Measurements from ENCODE around the gene MATN1.

Gene MATN1

GRCh38 chr1:30715886-30716285 lies 7.5 kb downstream of the MATN1 start:
- Histone ChIP-seq H3K36me3 (ENCODE audit: insufficient read depth, low read depth, low read length) (no peaks in the 10 kb centered on the region), H3K27me3 (ENCODE audit: insufficient read depth, low read length) (no peaks in the 10 kb centered on the region), H3K4me1 (ENCODE audit: insufficient read depth, low read length) (no peaks in the 10 kb centered on the region), H3K9ac (ENCODE audit: low read depth, low read length) (no peak overlapping the region), H3K4me3 (ENCODE audit: low read length) (no peak overlapping the region), H3K27ac (ENCODE audit: low read length) (no peak overlapping the region), H3K9me3 (ENCODE audit: insufficient read depth, low read depth, low read length) (peaks cover 7% of the 10 kb centered on the region)

DNA sequence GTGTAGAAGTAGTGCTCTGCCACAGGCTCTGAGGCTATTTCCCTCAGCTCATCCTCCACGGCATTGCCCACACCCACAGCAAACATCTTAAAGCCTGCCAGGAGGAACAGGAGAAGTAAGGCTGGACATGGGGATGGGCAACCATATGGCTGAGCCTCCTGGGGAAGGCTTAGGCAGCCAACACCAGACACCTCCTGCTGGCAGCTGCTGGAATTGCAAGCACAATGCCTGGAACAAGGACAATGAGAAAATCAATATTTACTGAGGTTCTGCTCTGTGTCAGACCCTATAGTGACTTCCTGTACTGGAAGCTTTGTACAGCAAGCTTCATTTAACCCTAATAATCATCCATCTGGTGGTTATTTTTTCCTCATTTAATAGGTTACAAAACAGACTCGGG lies 8.2 kb downstream of the MATN1 start:
- H3K4me1 ChIP-seq (ENCODE audit: insufficient read depth, low read length): no peaks in the 10 kb centered on the region
- peaks cover 7% of the 10 kb centered on the region for H3K9me3 ChIP-seq (ENCODE audit: insufficient read depth, low read depth, low read length)
- H3K27ac ChIP-seq (ENCODE audit: low read length): no peak overlapping the region
- no peaks in the 10 kb centered on the region; the same call in 1 of the 2 replicates for H3K27me3 ChIP-seq (ENCODE audit: insufficient read depth, low read length)
- no peaks in the 10 kb centered on the region for H3K36me3 ChIP-seq (ENCODE audit: insufficient read depth, low read depth, low read length)
- H3K9ac ChIP-seq (ENCODE audit: low read depth, low read length): no peak overlapping the region
- H3K4me3 ChIP-seq (ENCODE audit: low read length): no peak overlapping the region

DNA sequence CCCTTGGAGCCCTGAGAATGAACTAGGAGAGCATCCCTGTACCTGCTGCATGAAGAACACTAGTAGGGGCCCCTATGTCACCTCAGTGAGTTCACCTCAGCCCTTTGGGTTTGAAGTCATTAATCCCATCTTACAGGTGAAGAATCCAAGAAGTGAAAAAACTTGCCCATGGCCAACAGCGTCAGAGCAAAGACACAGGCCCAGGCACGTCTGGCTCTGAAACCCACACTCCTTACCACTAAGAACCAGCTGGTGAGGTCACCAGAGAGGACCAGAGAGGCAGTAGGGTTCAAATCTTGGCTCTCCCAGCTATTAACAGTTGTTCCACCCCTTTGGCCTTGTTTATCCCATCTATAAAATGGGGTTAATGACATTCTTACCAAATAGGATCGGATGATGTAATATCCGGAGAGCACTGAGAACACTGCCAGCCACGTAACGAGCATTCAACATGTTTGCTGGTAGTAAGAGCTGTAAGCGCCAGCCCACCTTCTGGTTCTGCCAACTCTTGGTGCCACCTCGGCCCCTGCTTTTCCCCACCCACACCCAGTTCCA lies 8.8 kb downstream of the MATN1 start:
- Histone ChIP-seq H3K4me1 (ENCODE audit: insufficient read depth, low read length) (no peaks in the 10 kb centered on the region), H3K9ac (ENCODE audit: low read depth, low read length) (no peak overlapping the region), H3K4me3 (ENCODE audit: low read length) (no peak overlapping the region), H3K9me3 (ENCODE audit: insufficient read depth, low read depth, low read length) (peaks cover 7% of the 10 kb centered on the region), H3K36me3 (ENCODE audit: insufficient read depth, low read depth, low read length) (no peaks in the 10 kb centered on the region), H3K27me3 (ENCODE audit: insufficient read depth, low read length) (no peaks in the 10 kb centered on the region; the same call in 1 of the 2 replicates), H3K27ac (ENCODE audit: low read length) (no peak overlapping the region)

- no peak overlapping the region for H3K27ac ChIP-seq (ENCODE audit: low read length)
- no peaks in the 10 kb centered on the region for H3K36me3 ChIP-seq (ENCODE audit: insufficient read depth, low read depth, low read length)
Measured at GRCh38 chr1:30714025-30714424, 9.4 kb downstream of the MATN1 start.

GRCh38 chr1:30713311-30713710 lies 10.1 kb downstream of the MATN1 start:
- Histone ChIP-seq H3K36me3 (ENCODE audit: insufficient read depth, low read depth, low read length) (no peaks in the 10 kb centered on the region), H3K4me1 (ENCODE audit: insufficient read depth, low read length) (no peaks in the 10 kb centered on the region), H3K4me3 (ENCODE audit: low read length) (no peak overlapping the region), H3K27me3 (ENCODE audit: insufficient read depth, low read length) (no peaks in the 10 kb centered on the region; the same call in 1 of the 2 replicates), H3K9ac (ENCODE audit: low read depth, low read length) (no peak overlapping the region), H3K27ac (ENCODE audit: low read length) (no peak overlapping the region), H3K9me3 (ENCODE audit: insufficient read depth, low read depth, low read length) (peaks cover 7% of the 10 kb centered on the region)

More at GRCh38 chr1:30714025-30714424, 9.4 kb downstream of the MATN1 start:
- H3K27me3 ChIP-seq (ENCODE audit: insufficient read depth, low read length): no peaks in the 10 kb centered on the region; the same call in 1 of the 2 replicates
- no peak overlapping the region for H3K4me3 ChIP-seq (ENCODE audit: low read length)
- H3K9me3 ChIP-seq (ENCODE audit: insufficient read depth, low read depth, low read length): peaks cover 7% of the 10 kb centered on the region
- no peak overlapping the region for H3K9ac ChIP-seq (ENCODE audit: low read depth, low read length)
- H3K4me1 ChIP-seq (ENCODE audit: insufficient read depth, low read length): no peaks in the 10 kb centered on the region

DNA sequence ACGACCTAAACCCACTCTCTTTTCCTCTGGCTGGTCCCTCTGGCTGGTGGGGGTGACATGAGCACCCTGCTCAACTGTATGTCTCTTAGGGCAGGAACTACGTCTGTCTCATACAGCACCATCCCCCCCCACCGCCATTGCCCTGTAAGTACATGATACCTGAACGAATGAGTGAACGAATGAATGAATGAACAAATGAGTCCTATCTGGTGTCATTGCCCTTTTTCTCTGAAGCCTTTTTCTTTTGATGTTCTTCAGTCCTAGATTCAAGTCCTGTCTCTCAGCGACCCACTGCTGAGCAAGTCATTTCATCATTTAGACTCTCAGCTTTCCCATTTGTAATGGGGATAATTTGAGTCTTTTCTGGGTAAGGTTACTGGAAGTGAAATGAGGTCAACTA lies 10.8 kb downstream of the MATN1 start:
- no peak overlapping the region for H3K9ac ChIP-seq (ENCODE audit: low read depth, low read length)
- H3K9me3 ChIP-seq (ENCODE audit: insufficient read depth, low read depth, low read length): peaks cover 7% of the 10 kb centered on the region
- H3K4me1 ChIP-seq (ENCODE audit: insufficient read depth, low read length): peaks cover 4% of the 10 kb centered on the region; the same call in 1 of the 2 replicates
- H3K27me3 ChIP-seq (ENCODE audit: insufficient read depth, low read length): no peaks in the 10 kb centered on the region; the same call in 1 of the 2 replicates
- H3K36me3 ChIP-seq (ENCODE audit: insufficient read depth, low read depth, low read length): no peaks in the 10 kb centered on the region
- H3K27ac ChIP-seq (ENCODE audit: low read length): no peak overlapping the region
- no peak overlapping the region for H3K4me3 ChIP-seq (ENCODE audit: low read length)

DNA sequence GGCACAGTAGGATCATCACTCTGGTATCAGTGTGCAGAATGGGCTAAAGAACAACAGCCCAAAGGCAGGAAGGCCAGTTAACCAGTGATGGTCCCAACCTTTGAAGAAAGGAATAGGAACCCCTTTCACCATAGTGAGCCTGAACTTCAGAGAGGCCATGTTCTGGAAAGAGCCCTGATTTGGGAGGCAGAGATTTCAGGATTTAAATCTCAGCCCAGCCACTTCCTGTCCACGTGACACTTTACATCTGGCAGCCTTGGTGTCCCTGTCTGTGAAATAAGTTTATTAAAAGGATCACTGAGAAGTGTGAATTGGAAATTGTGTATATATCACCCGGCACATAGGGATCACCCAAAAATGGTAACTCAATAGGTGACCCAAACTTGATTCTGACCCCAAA lies 13.0 kb downstream of the MATN1 start:
- Histone ChIP-seq H3K9ac (ENCODE audit: low read depth, low read length) (no peak overlapping the region), H3K36me3 (ENCODE audit: insufficient read depth, low read depth, low read length) (no peaks in the 10 kb centered on the region), H3K27me3 (ENCODE audit: insufficient read depth, low read length) (no peaks in the 10 kb centered on the region; the same call in 1 of the 2 replicates), H3K9me3 (ENCODE audit: insufficient read depth, low read depth, low read length) (peaks cover 3% of the 10 kb centered on the region), H3K27ac (ENCODE audit: low read length) (no peak overlapping the region), H3K4me3 (ENCODE audit: low read length) (no peak overlapping the region), H3K4me1 (ENCODE audit: insufficient read depth, low read length) (peaks cover 5% of the 10 kb centered on the region; the same call in 1 of the 2 replicates)

GRCh38 chr1:30708361-30708728 lies 15.0 kb downstream of the MATN1 start:
- Histone ChIP-seq H3K9me3 (ENCODE audit: insufficient read depth, low read depth, low read length) (no peaks in the 10 kb centered on the region), H3K9ac (ENCODE audit: low read depth, low read length) (no peak overlapping the region), H3K27me3 (ENCODE audit: insufficient read depth, low read length) (no peaks in the 10 kb centered on the region; the same call in 1 of the 2 replicates), H3K27ac (ENCODE audit: low read length) (no peak overlapping the region), H3K4me3 (ENCODE audit: low read length) (no peak overlapping the region), H3K4me1 (ENCODE audit: insufficient read depth, low read length) (peaks cover 5% of the 10 kb centered on the region; the same call in 1 of the 2 replicates), H3K36me3 (ENCODE audit: insufficient read depth, low read depth, low read length) (no peaks in the 10 kb centered on the region)

DNA sequence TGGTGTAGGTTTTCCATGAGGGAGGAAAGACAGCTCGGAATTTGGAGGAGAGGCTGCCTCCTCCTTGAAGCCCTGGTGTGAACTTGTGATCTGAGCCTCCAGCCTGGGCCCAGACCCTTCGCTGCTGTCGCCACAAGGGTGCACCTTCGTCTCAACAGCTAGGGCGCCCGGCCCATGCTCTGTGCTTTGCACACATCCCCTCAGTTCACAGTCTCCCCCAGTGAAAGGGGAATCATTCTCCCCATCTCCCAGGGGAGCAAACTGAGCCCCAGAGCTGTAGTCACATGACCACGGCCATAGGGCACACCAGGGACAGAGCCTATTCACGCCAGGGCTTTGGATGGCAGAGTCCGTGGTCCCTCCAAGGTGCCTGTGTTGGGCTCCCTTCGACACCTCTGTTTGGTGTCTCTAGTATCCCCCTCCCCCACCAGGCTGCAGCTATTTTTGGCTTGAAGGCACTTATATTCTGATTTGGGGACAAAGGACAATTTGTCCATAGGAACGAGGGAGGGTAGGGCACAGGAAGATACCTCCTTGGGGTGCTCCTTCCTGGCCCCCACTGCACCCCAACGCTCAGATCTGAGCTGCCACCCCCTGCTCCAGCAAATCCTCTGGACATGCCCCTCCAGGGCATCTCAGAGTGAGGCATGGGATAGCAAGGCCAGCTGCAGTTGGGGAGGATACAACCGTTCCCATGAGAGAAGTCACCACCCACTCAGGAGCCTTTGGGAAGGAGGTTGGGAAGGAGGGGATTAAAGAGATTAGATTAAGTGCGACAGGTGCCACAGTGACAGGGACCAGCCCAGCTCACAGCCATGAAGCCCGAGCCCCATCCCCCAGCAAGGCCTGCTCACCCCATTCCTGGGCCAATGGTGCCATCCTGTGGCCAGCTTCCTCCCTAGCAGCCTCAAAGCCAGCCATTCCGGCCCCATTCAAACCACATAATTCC lies 15.7 kb downstream of the MATN1 start:
- Histone ChIP-seq H3K4me1 (ENCODE audit: insufficient read depth, low read length) (peaks cover 5% of the 10 kb centered on the region; the same call in 1 of the 2 replicates), H3K9me3 (ENCODE audit: insufficient read depth, low read depth, low read length) (no peaks in the 10 kb centered on the region), H3K36me3 (ENCODE audit: insufficient read depth, low read depth, low read length) (no peaks in the 10 kb centered on the region), H3K27ac (ENCODE audit: low read length) (no peak overlapping the region), H3K27me3 (ENCODE audit: insufficient read depth, low read length) (no peaks in the 10 kb centered on the region; the same call in 1 of the 2 replicates), H3K9ac (ENCODE audit: low read depth, low read length) (no peak overlapping the region), H3K4me3 (ENCODE audit: low read length) (no peak overlapping the region)

GRCh38 chr1:30706528-30706927 lies 16.9 kb downstream of the MATN1 start:
- no peak overlapping the region for H3K27ac ChIP-seq (ENCODE audit: low read length)

GRCh38 chr1:30705698-30706097 lies 17.7 kb downstream of the MATN1 start:
- H3K4me3 ChIP-seq (ENCODE audit: low read length): no peak overlapping the region
- H3K36me3 ChIP-seq (ENCODE audit: insufficient read depth, low read depth, low read length): no peaks in the 10 kb centered on the region
- H3K27ac ChIP-seq (ENCODE audit: low read length): no peak overlapping the region
- H3K27me3 ChIP-seq (ENCODE audit: insufficient read depth, low read length): no peaks in the 10 kb centered on the region; the same call in 1 of the 2 replicates
- H3K9ac ChIP-seq (ENCODE audit: low read depth, low read length): no peak overlapping the region
- peaks cover 5% of the 10 kb centered on the region; the same call in 1 of the 2 replicates for H3K4me1 ChIP-seq (ENCODE audit: insufficient read depth, low read length)
- no peaks in the 10 kb centered on the region for H3K9me3 ChIP-seq (ENCODE audit: insufficient read depth, low read depth, low read length)

More at GRCh38 chr1:30706528-30706927, 16.9 kb downstream of the MATN1 start:
- no peaks in the 10 kb centered on the region; the same call in 1 of the 2 replicates for H3K27me3 ChIP-seq (ENCODE audit: insufficient read depth, low read length)
- H3K36me3 ChIP-seq (ENCODE audit: insufficient read depth, low read depth, low read length): no peaks in the 10 kb centered on the region
- no peak overlapping the region for H3K4me3 ChIP-seq (ENCODE audit: low read length)
- H3K9me3 ChIP-seq (ENCODE audit: insufficient read depth, low read depth, low read length): no peaks in the 10 kb centered on the region
- no peak overlapping the region for H3K9ac ChIP-seq (ENCODE audit: low read depth, low read length)
- H3K4me1 ChIP-seq (ENCODE audit: insufficient read depth, low read length): peaks cover 5% of the 10 kb centered on the region; the same call in 1 of the 2 replicates
